ENCODE results near the gene ASTN2.

DNA sequence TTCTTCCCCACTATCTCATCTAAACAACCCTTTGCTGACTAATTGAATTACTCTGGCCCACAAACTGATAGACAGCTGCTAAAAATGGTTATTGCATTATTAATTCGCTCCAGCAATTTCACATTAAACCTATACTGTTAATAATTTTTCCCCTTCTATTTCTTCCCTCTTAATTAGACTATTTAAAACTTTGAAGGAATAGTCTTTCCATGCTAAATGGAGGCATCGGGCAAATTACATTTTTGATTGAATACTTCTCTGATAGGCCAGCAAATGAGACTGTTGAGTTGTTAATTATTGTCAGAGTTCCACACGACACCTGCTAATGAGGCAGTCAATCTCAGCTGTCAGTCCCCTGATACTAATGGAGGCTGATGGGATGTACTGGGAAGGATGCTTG, 485.2 kb downstream of the ASTN2 start:
- TF ChIP-seq EP300 (IDR thresholded peaks at IDR 0.05) (no peak), POLR2A (IDR thresholded peaks at IDR 0.05) (no peak), POLR2AphosphoS5 (IDR thresholded peaks at IDR 0.05) (no peak)

All from sigmoid colon (tissue), 4 donors.